Measurements from ENCODE around the gene SFT2D3. TPM values are rescaled to one million over a fixed set of nuclear protein-coding genes. Genes with fewer than 3 reads are reported as not detected.

Gene SFT2D3
- total and polyA plus RNA-seq, 9 of the 15 experiments (the other 6 are each of a cell fraction or from before 2014, with no cell fraction given), result 7.5 to 9.9 (median 8.9) TPM; not detected in 2

DNA sequence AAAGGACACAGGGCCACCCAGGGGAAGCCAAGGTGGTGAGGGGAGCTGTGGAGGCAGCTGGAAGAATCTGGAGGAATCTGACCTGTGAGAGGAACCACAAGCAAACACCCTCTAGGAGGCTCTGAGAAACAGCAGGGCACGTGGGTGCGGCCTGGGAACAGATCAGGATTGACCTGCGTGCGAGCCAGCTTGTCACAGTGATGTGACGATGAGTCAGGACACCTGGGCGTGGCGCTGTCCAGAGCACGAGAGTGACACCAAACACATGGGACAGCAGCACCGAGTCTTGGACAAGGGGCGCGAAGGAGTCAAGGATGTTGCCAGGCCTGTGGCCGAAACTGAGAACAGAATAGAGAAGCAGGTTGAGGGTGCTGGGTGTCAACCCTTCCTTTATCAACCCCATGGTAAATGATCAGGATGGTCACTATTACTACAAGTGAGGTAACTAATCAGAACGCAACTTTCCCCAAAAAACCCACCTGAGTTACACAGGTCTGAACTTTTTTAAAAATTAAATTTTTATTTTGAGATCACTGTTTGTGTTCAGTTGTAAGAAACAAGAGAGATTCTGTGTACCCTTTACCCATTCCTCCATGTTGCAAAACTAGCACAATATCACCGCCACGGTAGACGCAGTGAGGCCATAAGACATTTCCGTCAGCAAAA is 637 bp upstream of the SFT2D3 start:
- H3K4me1 ChIP-seq (replicated peaks in 1 of 2; ENCODE audit: control insufficient read depth in 2 of 2, insufficient read depth in 2 of 2, low read length in 2 of 2), result peaks cover 18 to 26% of the 10 kb centered on the region in 2 experiments
- DNase-seq (ENCODE audit: extremely low read depth in 1 of 4, low spot score in 3 of 4) (peak; percentile 92 to 97 (median 93)), FAIRE-seq (peak; percentile 99), ATAC-seq (peak; percentile 88)
- H3K9me3 ChIP-seq (replicated peaks; ENCODE audit: control insufficient read depth, insufficient read depth, low read depth, low read length), result no peaks in the 10 kb centered on the region
- CTCF ChIA-PET (ENCODE audit: low intra/inter-chr PET ratio), result no interaction called here
- peak overlapping the region; percentile 81 to 99 for H3K9ac ChIP-seq (ENCODE audit: insufficient read depth in 1 of 2, low read depth in 2 of 2, low read length in 2 of 2)
- POLR2A ChIA-PET, result interaction anchor here (0.6 to 1.3 kb wide), 4 partner anchors 109 to 196 kb away, joined by 3 read pairs; partner anchors contain the start of gene WDR33
- intact Hi-C loops (cut with micrococcal nuclease), result loop anchor here (2.0 kb wide), 2 partner anchors 110 kb away; partner anchors contain the start of gene WDR33
- peak overlapping the region; percentile 83 for H3K4me3 ChIP-seq
- no peaks in the 10 kb centered on the region; the same call in none of the 2 replicates for H4K20me1 ChIP-seq (replicated peaks; ENCODE audit: control insufficient read depth, insufficient read depth, low read length)
- no peaks in the 10 kb centered on the region for H3K9me1 ChIP-seq (ENCODE audit: control insufficient read depth, insufficient read depth, low read length)
- H3K27me3 ChIP-seq (ENCODE audit: control insufficient read depth in 2 of 2, insufficient read depth in 2 of 2, low read length in 2 of 2), result no peaks in the 10 kb centered on the region
- H3K4me2 ChIP-seq (ENCODE audit: insufficient read depth, low read length), result peak overlapping the region; percentile 93
- in situ Hi-C loops (cut with MboI), result no loop called here
- H3K36me3 ChIP-seq (ENCODE audit: control insufficient read depth, insufficient read depth, low read length), result peaks cover 29% of the 10 kb centered on the region
- TSS peak; percentile 85 for BruUV-seq (replicated peaks)
- H3K79me2 ChIP-seq (ENCODE audit: control insufficient read depth, insufficient read depth, low read length), result peaks cover 35% of the 10 kb centered on the region
- H3K27ac ChIP-seq (ENCODE audit: extremely low read depth, low read depth, low read length), result peak overlapping the region; percentile 95
- H2AFZ ChIP-seq (ENCODE audit: low read depth, low read length), result peak overlapping the region; percentile 92
- WGBS (ENCODE audit: insufficient coverage, low coverage, missing lambda C conversion rate), result 2% methylated on average over 17 of the region's 17 CpGs
- TF ChIP-seq ZNF583 (CRISPR knock-in tag; IDR thresholded peaks at IDR 0.05) (no peak), CBX1 (IDR thresholded peaks at IDR 0.05; ENCODE audit: low read depth) (no peak), SIX5 (IDR thresholded peaks at IDR 0.05; ENCODE audit: borderline replicate concordance in 1 of 2, insufficient read depth in 1 of 2, low read depth in 1 of 2, low read length in 2 of 2) (0 out of 4 replicates have a peak, but pooled peaks of 1 of the 2 experiments have one; percentile 17), GTF2F1 (IDR thresholded peaks at IDR 0.05; ENCODE audit: low read depth, low read length) (no peak; the same call in 1 of the 2 replicates), FOXP1 (CRISPR knock-in tag; IDR thresholded peaks at IDR 0.05) (no peak), HDAC1 (IDR thresholded peaks at IDR 0.05) (peak in 1 of 2 experiments; percentile 93; a peak in 2 of 4 replicates), SIN3B (IDR thresholded peaks at IDR 0.05; ENCODE audit: low read depth) (peak; percentile 20; the same call in 1 of the 2 replicates), ZNF584 (CRISPR knock-in tag; IDR thresholded peaks at IDR 0.05; ENCODE audit: low read depth) (peak; percentile 59; the same call in 1 of the 2 replicates), NR4A1 (CRISPR knock-in tag; IDR thresholded peaks at IDR 0.05) (no peak), NR4A1 (tag; IDR thresholded peaks at IDR 0.05) (no peak), CBFA2T3 (IDR thresholded peaks at IDR 0.05) (peak; percentile 54), E2F3 (CRISPR knock-in tag; IDR thresholded peaks at IDR 0.05) (no peak), MTA3 (IDR thresholded peaks at IDR 0.05; ENCODE audit: borderline replicate concordance) (no peak), KLF1 (tag; IDR thresholded peaks at IDR 0.05) (peak; percentile 82; the same call in 1 of the 2 replicates), SMARCA4 (IDR thresholded peaks at IDR 0.05) (0 out of 2 replicates have a peak, but pooled peaks have one; percentile 15), XRCC5 (IDR thresholded peaks at IDR 0.05; ENCODE audit: low read depth, low read length) (0 out of 2 replicates have a peak, but pooled peaks have one; percentile 15), MEIS2 (IDR thresholded peaks at IDR 0.05; ENCODE audit: partially characterized antibody) (peak; percentile 92), ZKSCAN1 (IDR thresholded peaks at IDR 0.05; ENCODE audit: low read depth, low read length) (no peak)
- TF ChIP-seq, protein P1, sequence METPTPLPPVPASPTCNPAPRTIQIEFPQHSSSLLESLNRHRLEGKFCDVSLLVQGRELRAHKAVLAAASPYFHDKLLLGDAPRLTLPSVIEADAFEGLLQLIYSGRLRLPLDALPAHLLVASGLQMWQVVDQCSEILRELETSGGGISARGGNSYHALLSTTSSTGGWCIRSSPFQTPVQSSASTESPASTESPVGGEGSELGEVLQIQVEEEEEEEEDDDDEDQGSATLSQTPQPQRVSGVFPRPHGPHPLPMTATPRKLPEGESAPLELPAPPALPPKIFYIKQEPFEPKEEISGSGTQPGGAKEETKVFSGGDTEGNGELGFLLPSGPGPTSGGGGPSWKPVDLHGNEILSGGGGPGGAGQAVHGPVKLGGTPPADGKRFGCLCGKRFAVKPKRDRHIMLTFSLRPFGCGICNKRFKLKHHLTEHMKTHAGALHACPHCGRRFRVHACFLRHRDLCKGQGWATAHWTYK (CRISPR knock-in tag; IDR thresholded peaks at IDR 0.05), result no peak
- TF ChIP-seq, protein P2, sequence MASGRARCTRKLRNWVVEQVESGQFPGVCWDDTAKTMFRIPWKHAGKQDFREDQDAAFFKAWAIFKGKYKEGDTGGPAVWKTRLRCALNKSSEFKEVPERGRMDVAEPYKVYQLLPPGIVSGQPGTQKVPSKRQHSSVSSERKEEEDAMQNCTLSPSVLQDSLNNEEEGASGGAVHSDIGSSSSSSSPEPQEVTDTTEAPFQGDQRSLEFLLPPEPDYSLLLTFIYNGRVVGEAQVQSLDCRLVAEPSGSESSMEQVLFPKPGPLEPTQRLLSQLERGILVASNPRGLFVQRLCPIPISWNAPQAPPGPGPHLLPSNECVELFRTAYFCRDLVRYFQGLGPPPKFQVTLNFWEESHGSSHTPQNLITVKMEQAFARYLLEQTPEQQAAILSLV (tag; IDR thresholded peaks at IDR 0.05), result no peak
- TF ChIP-seq, protein P3, sequence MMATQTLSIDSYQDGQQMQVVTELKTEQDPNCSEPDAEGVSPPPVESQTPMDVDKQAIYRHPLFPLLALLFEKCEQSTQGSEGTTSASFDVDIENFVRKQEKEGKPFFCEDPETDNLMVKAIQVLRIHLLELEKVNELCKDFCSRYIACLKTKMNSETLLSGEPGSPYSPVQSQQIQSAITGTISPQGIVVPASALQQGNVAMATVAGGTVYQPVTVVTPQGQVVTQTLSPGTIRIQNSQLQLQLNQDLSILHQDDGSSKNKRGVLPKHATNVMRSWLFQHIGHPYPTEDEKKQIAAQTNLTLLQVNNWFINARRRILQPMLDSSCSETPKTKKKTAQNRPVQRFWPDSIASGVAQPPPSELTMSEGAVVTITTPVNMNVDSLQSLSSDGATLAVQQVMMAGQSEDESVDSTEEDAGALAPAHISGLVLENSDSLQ (IDR thresholded peaks at IDR 0.05), result peak; percentile 95

Data from K562 (cell line).